HL-60 (cell line): Measurements from ENCODE around the gene DPP6.

Experiments
- DNase-seq, 2 experiments: peaks; one replicate each; pipeline ENCODE4 v3.0.0-alpha.2; 2010 to 2020; ENCODE audit warnings: low read depth in 1 of 2, low spot score in 1 of 2
- H3K27ac ChIP-seq: fragments of 250-450 bp; sonication (Bioruptor Pico); replicated peaks from 2 replicates; pipeline ENCODE4 v1.5.1; 2020; ENCODE audit warnings: mild to moderate bottlenecking, moderate library complexity
- H3K27me3 ChIP-seq: fragments of 250-450 bp; sonication (Bioruptor Pico); 2 replicates; pipeline ENCODE4 v1.5.1; 2021; ENCODE audit warnings: mild to moderate bottlenecking, moderate library complexity; ENCODE audit not compliant: insufficient read depth, poor library complexity, severe bottlenecking
- H3K4me3 ChIP-seq: replicated peaks from 2 replicates; pipeline ENCODE4 v1.5.1; 2011; ENCODE audit warnings: mild to moderate bottlenecking, control low read depth, low read length; ENCODE audit not compliant: insufficient read depth
- CTCF ChIP-seq: IDR thresholded peaks from one replicate; pipeline ENCODE4 v1.5.1; 2011; ENCODE audit warnings: low read length, control low read depth, inconsistent platforms; ENCODE audit not compliant: insufficient read depth
- GABPA ChIP-seq: IDR thresholded peaks from 2 replicates; pipeline ENCODE4 v1.6.1; 2012; ENCODE audit warnings: low read depth
- POLR2AphosphoS5 ChIP-seq: IDR thresholded peaks from 2 replicates; pipeline ENCODE4 v1.6.1; 2012; ENCODE audit warnings: low read depth
- REST ChIP-seq: IDR thresholded peaks from 2 replicates; pipeline ENCODE4 v1.6.1; 2012; ENCODE audit warnings: low read depth; ENCODE audit not compliant: insufficient replicate concordance
- SPI1 ChIP-seq: IDR thresholded peaks from 2 replicates; pipeline ENCODE4 v1.6.1; 2012; ENCODE audit warnings: low read depth, mild to moderate bottlenecking, borderline replicate concordance

DPP6 gene

GRCh38 chr7:154844499-154844898 is 792.3 kb downstream of the DPP6 start:
- H3K27me3 ChIP-seq = peaks cover 2% of the 10 kb centered on the region

GRCh38 chr7:154844955-154845354 is 792.8 kb downstream of the DPP6 start:
- TF ChIP-seq REST = no peak
- no peak for TF ChIP-seq POLR2AphosphoS5
- no peak for TF ChIP-seq CTCF
- no peak for TF ChIP-seq GABPA
- Histone ChIP-seq H3K4me3 (no peak overlapping the region), H3K27ac (no peak overlapping the region), H3K27me3 (peaks cover 2% of the 10 kb centered on the region)
- no peak for DNase-seq

More at GRCh38 chr7:154844499-154844898, 792.3 kb downstream of the DPP6 start:
- H3K4me3 ChIP-seq = no peak overlapping the region
- H3K27ac ChIP-seq = no peak overlapping the region
- TF ChIP-seq REST (no peak), POLR2AphosphoS5 (no peak), GABPA (no peak), SPI1 (no peak), CTCF (no peak)
- DNase-seq = no peak

GRCh38 chr7:154848464-154848863 is 796.3 kb downstream of the DPP6 start:
- H3K27me3 ChIP-seq = no peaks in the 10 kb centered on the region
- H3K27ac ChIP-seq = no peak overlapping the region
- no peak for DNase-seq
- TF ChIP-seq POLR2AphosphoS5 = no peak
- no peak for TF ChIP-seq CTCF
- no peak for TF ChIP-seq SPI1
- TF ChIP-seq GABPA = no peak
- TF ChIP-seq REST = no peak
- H3K4me3 ChIP-seq = no peak overlapping the region
